ENCODE measurements around the gene ACAP1.

DNA sequence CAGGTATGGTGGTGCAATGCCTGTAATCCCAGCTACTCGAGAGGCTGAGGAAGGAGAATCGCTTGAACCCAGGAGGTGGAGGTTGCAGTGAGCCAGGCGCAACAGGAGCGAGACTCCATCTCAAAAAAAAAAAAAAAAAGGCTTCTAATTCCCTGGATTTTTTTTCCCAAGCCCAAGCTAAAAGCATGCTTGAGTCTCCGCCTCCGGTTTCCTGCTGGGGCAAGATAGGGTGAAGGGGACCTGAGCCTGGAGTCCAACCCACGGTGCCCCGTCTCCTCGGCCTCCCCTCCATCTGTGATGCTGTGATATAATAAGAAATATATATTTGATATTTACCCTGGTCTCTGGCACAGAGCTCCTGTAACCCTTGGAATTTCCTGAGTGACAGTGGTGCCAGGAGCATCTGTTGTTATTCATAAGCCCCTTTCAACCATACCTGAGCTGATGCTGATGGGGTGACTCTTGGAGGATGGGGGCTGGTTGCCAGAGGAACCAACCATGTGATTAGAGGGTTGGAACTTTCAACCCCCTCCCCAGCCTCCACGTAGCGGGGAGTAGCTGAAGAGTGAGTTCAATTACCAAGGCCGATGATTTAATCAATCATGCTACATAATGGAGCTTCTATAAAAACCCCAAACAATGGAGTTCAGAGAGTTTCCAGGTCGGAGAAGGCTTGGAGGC is 31.7 kb downstream of the ACAP1 start:
- no peak for TF ChIP-seq EZH2phosphoT487 (IDR thresholded peaks at IDR 0.05; ENCODE audit: low read depth)
- TF ChIP-seq, protein P1, sequence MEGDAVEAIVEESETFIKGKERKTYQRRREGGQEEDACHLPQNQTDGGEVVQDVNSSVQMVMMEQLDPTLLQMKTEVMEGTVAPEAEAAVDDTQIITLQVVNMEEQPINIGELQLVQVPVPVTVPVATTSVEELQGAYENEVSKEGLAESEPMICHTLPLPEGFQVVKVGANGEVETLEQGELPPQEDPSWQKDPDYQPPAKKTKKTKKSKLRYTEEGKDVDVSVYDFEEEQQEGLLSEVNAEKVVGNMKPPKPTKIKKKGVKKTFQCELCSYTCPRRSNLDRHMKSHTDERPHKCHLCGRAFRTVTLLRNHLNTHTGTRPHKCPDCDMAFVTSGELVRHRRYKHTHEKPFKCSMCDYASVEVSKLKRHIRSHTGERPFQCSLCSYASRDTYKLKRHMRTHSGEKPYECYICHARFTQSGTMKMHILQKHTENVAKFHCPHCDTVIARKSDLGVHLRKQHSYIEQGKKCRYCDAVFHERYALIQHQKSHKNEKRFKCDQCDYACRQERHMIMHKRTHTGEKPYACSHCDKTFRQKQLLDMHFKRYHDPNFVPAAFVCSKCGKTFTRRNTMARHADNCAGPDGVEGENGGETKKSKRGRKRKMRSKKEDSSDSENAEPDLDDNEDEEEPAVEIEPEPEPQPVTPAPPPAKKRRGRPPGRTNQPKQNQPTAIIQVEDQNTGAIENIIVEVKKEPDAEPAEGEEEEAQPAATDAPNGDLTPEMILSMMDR (IDR thresholded peaks at IDR 0.05; ENCODE audit: low read depth, low read length) = no peak
